Measurements from ENCODE around the gene OASL.

The OASL gene

DNA sequence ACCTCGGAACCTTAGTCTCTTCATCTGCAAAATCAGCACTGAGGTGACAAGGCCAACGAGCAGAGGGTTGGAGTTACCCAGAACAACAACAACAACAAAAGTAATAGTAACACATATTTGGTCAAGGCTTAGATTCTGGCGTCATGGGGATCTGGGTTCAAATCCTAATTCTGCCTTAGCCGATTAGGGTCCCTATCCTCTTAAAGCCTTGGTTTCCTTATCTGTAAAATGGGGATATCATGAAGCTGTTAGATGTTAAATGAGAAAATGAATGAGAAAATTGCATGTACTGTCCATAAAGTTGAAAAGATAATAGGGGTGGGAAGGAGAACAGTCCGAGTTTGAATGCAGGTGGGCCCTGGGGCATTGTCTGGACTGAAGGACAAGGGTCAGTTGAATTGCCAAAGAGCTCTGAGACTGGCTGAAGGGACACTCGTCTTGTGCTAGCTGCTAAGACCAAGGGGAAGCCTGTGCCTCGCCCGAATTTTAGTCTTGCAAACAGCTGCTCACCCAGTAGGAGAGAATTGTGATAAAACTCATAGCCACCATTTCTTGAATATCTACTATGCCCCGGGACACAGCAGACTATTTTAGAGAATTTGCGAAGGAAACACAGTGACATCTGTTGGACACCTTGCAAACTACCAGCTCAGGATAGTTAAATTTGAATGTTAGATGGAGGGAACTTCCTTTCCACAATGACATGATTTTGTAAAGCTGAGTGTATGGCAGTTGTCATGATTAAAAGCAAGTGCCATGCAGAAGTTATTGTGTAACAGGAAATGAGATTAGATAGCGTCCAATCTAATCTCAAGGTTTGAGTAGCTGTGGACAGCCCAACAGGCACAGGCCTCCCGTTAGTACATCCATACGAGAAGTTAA lies 67.5 kb downstream of the OASL start:
- peak; percentile 72 for DNase-seq (ENCODE audit: extremely low spot score)
- ChIA-PET POLR2A (interaction anchor here (0.9 kb wide), 1 partner anchor 390 kb away, joined by 3 read pairs; the partner anchor contains the start of gene POP5), CTCF (interaction anchor here (0.6 to 1.8 kb wide), 15 partner anchors 9 to 444 kb away, joined by 3 to 5 read pairs (median 4); partner anchors contain the start of gene POP5)
- TF ChIP-seq CTBP1 (IDR thresholded peaks at IDR 0.05; ENCODE audit: borderline replicate concordance) (no peak), ARNT (IDR thresholded peaks at IDR 0.05) (no peak), ELF4 (IDR thresholded peaks at IDR 0.05) (no peak), ZNF384 (IDR thresholded peaks at IDR 0.05) (no peak), BHLHE40 (IDR thresholded peaks at IDR 0.05; ENCODE audit: borderline replicate concordance) (no peak), SUZ12 (IDR thresholded peaks at IDR 0.05) (no peak), SP1 (IDR thresholded peaks at IDR 0.05) (no peak), L3MBTL2 (conservative IDR thresholded peaks at IDR 0.05) (no peak), FOXK2 (IDR thresholded peaks at IDR 0.05) (no peak), TARDBP (IDR thresholded peaks at IDR 0.05) (no peak), FOXM1 (IDR thresholded peaks at IDR 0.05; ENCODE audit: borderline replicate concordance) (no peak), NFRKB (IDR thresholded peaks at IDR 0.05) (no peak), HDGF (IDR thresholded peaks at IDR 0.05; ENCODE audit: borderline replicate concordance) (no peak), LEF1 (IDR thresholded peaks at IDR 0.05; ENCODE audit: borderline replicate concordance) (no peak), FOXA1 (IDR thresholded peaks at IDR 0.05) (no peak)
- TF ChIP-seq, protein P1, sequence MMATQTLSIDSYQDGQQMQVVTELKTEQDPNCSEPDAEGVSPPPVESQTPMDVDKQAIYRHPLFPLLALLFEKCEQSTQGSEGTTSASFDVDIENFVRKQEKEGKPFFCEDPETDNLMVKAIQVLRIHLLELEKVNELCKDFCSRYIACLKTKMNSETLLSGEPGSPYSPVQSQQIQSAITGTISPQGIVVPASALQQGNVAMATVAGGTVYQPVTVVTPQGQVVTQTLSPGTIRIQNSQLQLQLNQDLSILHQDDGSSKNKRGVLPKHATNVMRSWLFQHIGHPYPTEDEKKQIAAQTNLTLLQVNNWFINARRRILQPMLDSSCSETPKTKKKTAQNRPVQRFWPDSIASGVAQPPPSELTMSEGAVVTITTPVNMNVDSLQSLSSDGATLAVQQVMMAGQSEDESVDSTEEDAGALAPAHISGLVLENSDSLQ (IDR thresholded peaks at IDR 0.05) = no peak

DNA sequence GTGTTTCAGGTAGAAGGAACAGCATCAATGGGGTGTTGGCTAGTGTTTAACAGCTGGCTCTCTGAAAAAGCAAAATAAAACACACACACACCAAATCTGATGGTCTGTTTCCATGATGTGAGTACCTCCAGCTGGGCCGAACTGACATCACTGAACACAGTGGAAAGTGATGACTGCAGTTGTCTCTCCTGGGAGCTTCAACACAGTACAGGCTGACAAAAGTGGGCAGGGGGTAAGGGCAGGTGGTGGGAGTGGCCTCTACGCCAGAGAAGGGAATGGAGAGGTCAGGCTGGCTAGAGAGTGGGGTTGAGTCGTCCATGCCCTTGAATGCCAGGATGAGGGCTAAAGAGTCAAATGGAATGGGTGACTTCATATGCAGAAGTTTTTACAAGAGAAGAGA lies 68.7 kb downstream of the OASL start:
- DNase-seq (ENCODE audit: extremely low spot score) = no peak
- no peak for TF ChIP-seq FOXM1 (IDR thresholded peaks at IDR 0.05; ENCODE audit: borderline replicate concordance)
- no peak for TF ChIP-seq NFRKB (IDR thresholded peaks at IDR 0.05)
- TF ChIP-seq FOXK2 (IDR thresholded peaks at IDR 0.05) = no peak
- no peak for TF ChIP-seq LEF1 (IDR thresholded peaks at IDR 0.05; ENCODE audit: borderline replicate concordance)
- no peak for TF ChIP-seq FOXA1 (IDR thresholded peaks at IDR 0.05)
- no peak for TF ChIP-seq SUZ12 (IDR thresholded peaks at IDR 0.05)
- TF ChIP-seq BHLHE40 (IDR thresholded peaks at IDR 0.05; ENCODE audit: borderline replicate concordance) = no peak
- TF ChIP-seq ZNF384 (IDR thresholded peaks at IDR 0.05) = no peak
- TF ChIP-seq L3MBTL2 (conservative IDR thresholded peaks at IDR 0.05) = no peak
- TF ChIP-seq ELF4 (IDR thresholded peaks at IDR 0.05) = no peak
- no peak for TF ChIP-seq TARDBP (IDR thresholded peaks at IDR 0.05)
- TF ChIP-seq ARNT (IDR thresholded peaks at IDR 0.05) = no peak
- TF ChIP-seq, protein P1 (IDR thresholded peaks at IDR 0.05) = no peak
- no peak for TF ChIP-seq CTBP1 (IDR thresholded peaks at IDR 0.05; ENCODE audit: borderline replicate concordance)
- no peak for TF ChIP-seq HDGF (IDR thresholded peaks at IDR 0.05; ENCODE audit: borderline replicate concordance)
- no peak for TF ChIP-seq SP1 (IDR thresholded peaks at IDR 0.05)
- CTCF ChIA-PET = no interaction called here
- POLR2A ChIA-PET = no interaction called here

Data from HEK293T (cell line).